ENCODE data around the gene KCNK18. TPM values are rescaled to one million over a fixed set of nuclear protein-coding genes. Genes with fewer than 3 reads are reported as not detected.

KCNK18 gene
- not detected for total RNA-seq

DNA sequence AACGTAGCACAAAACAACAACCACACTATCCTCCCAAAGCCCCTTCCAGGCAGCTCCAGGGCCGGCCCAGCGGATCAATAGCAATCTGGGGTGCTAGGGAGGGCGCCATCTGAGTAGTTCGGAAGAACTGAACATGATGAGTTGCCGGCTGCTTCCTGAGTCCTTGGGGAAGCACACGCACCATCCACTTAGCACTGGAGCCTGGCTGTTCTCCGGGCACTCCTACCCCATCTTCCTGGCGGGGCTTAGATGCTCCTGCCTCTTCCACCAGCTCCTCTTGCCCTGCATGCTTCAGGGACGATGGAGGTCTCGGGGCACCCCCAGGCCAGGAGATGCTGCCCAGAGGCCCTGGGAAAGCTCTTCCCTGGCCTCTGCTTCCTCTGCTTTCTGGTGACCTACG, at the start of gene KCNK18:
KCNK18 (plus strand) TSS at position 301 of the 400 bp plus-strand sequence; CDS start at position 301, 0 bp downstream.
- no peak for ATAC-seq

DNA sequence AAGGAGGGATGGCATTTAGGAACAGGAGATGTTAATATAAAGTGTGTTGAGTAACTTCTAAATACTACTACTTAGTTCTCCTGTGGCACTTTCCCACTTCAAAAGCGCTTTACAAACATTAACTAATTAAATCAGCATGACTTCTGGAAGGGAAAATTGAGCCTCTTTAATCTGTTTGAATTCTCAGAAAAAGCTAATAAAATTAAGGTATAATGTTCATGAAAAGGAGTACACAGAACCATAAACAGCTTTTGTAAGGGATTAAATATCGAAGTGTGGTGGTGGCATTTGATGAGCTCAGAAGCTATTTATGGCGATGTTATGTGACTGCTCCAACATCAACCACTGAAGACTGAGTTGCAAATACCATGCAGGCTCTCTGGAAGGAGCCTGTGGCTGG, 49.0 kb upstream of the KCNK18 start:
- no peak for ATAC-seq

DNA sequence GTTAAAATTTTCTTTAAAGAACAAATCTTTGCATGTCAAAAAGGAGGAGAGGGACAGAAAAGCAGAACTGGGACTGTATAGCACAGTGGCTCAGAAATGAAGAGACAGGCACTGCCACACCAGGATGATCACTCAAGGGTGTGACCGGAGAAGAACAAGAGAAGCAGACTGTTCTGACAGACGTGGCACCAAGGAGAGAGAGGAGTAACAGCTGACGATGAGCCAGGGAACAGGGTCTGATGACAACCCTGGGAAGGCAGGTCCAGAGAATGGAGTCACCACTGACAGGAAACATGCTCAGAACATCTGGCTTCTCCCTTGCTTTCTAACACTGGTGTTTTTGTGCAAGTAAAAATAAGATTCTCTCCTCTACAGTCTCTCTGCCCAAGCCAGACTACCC, 44.6 kb upstream of the KCNK18 start:
- no peak for ATAC-seq

DNA sequence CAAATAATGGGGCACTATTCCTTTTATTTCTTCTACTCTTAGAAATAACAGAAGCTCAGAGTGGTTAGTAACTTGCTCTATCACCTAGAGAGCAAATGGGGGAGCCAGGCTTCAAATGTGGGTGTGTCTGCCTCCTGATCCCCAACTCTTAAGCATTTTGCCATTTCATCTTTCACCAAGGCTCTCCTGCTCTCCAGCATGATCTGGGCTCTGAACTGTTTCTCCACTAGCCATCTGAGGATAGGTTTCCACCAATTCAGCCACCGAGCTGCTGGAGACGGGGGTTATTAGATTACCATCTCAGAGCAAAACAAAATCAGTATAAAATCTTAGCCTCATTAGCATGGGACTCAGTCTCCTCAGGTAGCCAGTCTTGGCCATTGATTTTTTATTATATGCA, 39.0 kb upstream of the KCNK18 start:
- no peak for ATAC-seq

DNA sequence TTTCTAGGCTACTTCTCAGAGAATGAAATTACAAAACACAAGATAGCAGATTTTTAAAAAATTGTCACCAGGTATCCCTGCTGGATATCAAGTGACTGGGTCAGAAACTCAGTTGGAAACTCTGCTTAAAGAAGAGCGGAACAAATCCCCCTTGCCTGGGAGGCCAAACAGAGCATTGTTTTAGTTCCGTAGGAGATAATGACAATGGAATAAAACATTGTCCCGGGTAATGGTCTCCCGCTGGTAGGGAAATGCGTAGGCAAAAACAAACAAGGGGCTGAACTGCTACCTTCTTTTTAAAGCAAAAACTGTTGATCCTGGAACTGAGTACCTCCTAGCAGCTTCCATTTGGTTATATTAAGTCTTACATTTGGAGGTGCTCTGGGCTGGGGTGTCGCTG, 37.9 kb upstream of the KCNK18 start:
- ATAC-seq: no peak

DNA sequence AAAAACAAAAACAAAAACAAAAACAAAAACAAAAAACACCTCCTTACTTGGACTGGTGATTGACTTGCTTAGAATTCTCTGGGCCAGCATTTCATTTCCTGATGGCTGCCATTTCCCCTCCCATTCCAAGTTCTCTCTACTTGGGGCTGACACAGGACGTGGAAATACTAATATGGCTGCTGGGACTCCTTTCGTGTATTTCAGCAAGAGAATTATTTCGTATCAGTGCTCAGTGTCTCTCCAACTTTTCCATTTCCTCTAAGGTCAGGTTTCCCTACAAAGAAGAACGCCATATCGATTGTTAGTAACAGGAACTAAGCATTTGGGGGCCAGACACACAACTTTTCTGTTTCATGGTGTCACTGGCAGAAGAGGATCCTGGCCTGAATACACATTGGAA, 36.7 kb upstream of the KCNK18 start:
- no peak for ATAC-seq

DNA sequence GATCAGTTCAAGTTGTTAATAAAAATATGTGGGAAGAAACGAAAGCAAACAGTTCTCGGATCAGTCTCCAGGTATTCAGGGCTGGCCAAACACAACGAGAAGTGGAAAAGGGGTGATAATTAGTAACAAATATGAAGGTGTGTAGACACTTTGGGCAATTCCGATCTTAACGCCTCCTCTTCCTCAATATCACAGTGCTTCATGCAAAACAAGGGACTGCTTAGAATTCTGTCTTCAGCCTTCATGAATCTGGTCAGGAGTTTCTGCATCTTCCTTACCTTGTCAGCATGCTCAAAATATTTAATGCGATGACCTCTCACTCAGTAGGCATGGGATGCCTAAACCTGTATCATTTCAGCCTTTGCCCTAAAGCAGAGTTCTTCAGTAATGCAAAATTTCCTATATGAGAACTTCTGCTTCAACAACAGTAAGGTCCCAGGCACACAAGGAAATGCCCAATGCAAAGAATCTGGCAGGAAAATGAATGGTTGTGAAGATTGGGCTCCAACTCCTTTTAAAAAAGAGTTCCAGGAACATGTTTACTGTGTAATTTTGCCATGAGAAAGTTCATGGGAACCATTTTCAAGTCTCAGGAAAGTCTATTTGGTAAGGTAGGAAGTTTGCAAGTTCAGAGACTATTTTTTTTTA, 35.8 kb upstream of the KCNK18 start:
- no peak for ATAC-seq

DNA sequence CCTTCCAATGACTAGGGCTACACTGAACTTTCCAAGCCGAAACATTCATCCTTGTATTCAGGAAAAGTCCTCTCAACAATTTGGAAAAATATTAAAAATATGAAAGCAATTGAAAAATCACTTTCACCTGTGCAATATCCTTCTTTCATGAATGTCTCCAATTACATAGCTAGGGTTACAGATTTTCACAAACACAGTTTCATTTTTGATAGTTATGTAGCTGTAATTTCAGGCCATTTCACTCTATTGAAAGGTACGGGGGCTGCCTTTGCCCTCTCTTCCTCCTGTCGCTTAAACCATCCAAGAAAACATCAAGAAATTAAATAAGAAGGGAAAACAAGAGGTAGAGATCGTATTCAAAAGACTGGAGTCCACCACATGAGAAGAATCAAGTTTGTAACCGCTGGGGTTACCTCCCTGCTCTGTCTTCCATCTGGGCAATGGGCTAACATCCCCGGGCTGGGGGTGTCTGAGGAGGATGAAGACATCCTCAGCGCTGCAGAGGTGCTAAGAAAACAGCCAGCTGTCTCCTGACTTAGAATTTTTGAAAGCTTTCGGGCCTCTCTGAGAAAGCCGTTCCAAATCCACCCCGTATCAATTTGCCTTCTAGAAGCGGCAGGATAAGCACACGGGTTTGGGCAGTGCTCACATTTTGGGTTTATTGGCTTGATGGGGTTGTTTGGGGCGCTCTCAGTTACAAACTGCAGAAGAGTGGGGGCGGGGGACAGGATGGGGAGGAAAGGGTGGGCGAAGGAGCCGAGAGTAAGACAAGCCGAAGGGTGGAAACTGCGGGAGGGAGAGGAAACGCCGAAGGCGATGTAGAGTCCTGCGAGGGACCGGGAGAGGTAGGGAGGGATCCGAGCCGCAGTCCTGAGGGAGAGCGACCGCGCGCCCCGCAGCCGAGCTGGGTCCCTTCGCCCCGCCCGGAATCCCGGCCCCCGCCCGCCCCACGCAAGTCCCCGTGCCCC, 34.9 kb upstream of the KCNK18 start:
- no peak for ATAC-seq

DNA sequence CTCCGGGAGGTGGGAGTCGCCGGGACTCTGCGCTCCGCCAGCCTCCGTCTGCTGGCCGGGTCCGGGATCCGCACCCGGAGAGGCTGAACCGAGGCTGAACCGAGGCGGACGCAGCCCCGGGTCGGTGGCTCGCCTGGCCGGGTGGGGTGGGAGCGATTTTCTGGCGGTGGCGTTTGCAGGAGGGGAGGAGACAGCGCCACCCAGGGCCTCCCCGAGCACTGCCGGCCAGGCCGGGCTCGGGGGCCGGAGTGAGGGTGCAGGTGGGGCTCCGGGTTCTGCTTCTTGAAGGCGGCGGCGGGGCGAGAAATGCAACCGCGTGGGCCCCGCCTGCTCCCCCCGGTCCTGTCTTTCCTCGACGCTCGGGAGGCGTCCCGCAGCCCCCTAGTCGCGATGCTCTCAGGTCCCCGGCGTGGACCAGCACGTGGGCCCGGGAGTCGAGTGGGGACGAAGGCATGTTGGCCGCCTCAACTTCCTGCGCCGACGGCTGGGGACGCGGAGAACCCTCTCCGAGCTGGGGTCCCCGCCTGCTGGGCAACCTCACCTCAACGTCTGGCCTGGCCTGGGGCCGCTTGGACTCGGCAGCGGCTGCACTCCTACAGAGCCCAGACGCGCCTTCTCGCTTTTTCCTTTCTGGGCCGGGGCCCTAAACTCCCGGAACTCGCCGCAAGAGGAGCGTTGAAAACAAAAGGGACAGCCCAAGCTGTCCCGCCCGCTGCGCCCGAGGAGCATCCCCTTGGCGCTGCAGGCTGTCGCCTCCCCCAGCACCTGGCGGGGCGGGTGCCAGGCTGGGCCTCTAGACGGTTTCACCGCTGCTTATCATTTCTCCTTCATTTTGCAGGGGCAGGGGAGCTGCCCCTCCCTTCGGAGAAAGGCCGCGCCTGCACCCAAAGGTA, 34.0 kb upstream of the KCNK18 start:
- no peak for ATAC-seq

DNA sequence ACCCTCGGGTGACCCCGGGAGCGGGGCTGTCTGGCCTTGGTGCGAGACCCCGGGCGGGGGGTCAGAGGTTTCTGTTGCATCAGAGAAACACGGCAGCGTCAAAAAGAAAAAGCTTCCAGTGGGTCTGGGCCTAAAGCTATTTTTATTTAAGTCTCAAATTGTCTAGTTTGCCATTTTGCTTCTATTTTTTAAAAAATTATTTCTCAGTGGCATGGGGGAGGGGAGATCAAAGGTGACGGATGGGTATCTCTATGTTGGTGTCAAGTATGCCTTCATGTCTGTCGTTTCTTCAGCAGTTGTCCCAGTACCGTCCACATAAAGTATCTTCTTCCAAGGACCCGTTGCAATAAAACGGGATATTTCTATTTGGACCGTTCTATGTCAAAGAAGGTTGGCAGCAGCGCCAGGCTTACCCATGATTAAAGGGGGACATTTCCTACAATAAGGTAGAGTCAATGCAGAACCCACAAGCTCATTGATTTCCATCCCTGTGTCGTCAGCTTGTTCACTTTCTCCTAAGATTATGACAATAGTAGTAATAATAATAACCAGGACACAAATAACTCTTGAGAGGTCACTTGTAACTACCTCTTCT, 33.2 kb upstream of the KCNK18 start:
- ATAC-seq: no peak

DNA sequence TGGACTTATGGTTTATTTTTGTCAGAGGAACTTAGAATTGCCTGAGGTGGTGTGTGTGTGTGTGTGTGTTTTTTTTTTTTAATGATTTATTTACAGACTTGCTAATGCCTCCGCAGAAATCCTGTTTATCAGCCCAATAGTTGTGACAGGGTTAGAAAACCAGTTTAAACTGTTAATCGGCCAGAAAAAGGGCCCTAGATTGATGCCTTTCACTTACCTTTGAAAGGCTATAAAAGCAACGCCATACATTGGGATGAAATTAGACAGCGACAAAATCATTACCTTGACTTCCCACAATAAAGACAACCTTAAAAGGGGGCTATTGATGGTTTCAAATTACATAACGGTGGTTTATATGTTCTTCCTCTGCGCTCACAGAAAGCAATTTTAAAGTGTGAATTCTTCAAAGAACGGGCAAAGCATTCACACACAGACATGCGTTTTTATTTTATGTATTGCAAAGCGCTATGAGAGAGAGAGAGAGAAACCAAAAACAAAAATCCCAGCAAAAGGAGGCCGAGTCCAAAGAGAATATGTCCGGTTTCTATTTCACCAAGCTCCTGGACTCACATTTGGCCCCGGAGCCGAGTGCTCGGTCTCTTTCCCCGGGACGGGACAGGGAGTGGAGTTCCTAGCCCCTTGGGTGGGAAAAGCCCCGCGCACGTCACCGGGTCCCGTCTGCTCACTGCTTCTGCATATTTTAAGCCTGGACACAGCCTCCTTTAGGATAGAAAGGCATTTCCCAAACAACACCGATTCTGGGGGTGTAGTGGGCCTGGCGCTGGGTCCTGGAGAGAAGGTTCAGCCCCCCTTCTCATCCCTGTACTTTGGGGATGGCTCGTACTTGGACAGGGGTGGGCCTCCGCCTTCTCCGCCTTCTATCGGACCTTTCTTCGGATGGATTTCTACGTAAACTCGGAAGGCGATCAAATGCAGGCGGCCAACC, 32.4 kb upstream of the KCNK18 start:
- ATAC-seq: no peak

DNA sequence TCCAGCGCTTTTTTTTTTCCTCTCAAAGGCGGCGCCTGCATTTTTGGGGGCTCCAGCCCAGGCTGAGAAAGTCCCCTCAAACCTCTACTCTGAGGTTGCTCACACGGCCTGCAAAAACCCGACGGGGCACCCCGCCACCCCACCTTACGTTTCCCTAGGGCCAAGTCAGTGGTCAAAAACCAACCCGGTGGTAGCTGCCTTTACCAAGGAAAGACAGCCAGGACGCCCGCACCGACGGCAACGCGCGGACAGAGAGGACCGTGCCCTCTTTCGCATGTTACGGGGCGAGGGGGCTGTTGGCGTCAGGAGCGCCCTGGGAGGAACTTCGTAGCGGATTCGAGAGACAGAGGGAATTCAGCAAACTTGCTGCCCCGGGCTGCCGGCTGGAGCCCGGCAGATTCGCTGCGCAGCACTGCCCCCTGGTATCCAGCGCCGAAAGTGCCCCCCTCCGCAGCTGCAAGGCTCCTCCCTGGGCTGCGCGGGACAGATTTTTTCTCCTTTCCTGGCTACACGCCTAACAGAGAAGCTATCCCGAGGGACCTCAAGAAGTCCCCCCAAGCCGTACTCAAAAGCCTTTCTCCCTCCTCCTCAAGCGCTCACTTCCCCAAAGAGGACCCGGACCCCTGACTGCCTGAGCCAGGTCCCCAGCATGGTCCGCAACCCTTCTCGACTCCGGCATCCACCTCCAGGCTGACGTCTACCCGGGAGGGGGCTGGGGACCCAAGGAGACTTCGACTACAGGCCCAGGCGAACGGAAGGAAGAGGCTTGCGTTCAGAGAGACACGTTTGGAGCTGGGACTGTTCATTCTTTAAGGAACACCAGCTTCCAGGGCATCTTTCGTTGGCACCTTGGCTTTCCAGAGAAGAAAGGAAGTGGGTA, 31.5 kb upstream of the KCNK18 start:
- ATAC-seq: peak; percentile 62

DNA sequence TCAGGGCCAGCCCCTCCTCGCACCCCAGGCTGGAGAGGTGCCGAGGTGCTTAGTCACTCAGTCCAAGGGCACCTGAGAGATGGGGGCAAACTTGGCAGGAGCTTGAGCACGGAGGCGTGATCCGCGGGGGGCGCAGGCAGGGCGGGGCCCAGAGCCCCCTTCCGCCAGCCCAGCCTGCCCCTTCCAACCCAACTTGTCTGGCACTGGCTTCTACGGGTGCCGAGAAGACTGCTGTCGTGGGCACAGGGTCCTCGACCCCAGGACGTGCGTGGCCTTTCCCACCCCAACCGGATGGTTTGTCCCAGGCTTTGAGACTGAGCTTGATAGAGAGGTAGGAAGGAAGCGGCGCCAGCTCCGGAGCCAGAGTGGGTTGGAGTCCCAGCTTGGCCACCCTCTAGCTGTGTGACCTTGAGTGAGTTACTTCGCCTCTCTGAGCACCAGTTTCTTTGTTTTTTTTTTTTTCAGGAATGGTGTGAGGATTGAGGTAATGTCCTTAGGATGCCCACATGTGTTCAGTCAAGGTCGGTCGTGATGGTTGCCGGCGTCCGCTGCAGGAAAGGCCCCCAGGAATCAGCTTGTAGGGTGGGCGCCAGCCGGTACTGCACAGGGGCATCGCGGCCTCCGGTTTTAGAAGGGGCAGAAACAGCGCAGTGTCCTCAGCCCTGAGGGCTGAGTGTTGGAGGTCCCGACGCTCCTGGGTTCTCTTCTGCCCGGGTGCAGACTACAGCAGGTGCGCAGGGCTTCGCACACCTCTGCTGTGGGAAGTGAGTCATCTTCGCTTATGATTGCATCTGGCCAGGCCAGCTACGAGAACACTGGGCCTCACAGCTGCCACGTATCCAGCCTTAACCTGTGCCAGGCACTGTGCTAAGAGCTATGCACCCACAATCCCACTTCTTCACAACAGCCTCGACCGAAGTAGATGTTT, 30.6 kb upstream of the KCNK18 start:
- peak; percentile 62 for ATAC-seq

DNA sequence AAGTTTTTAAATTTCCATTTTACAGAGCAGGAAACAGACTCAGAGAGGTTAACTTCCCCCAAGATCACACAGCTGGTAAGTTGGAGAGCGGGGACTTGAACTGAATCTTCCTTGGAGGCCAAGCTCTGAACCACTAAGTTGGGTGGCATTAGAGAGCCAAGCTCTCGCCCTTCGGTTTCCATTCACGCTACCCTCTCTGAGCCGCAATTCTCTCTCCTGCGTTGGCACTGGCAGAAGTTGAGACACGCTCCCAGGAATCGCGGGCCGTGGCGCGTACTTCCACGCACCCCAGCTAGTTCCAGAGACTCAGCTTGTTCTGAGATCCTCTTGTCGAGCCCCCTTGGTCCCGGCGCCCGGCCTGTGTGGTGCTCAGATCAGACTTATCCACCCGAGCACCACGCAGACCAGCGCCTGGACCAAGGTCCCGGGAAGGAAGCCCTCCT, 29.9 kb upstream of the KCNK18 start:
- ATAC-seq: no peak

DNA sequence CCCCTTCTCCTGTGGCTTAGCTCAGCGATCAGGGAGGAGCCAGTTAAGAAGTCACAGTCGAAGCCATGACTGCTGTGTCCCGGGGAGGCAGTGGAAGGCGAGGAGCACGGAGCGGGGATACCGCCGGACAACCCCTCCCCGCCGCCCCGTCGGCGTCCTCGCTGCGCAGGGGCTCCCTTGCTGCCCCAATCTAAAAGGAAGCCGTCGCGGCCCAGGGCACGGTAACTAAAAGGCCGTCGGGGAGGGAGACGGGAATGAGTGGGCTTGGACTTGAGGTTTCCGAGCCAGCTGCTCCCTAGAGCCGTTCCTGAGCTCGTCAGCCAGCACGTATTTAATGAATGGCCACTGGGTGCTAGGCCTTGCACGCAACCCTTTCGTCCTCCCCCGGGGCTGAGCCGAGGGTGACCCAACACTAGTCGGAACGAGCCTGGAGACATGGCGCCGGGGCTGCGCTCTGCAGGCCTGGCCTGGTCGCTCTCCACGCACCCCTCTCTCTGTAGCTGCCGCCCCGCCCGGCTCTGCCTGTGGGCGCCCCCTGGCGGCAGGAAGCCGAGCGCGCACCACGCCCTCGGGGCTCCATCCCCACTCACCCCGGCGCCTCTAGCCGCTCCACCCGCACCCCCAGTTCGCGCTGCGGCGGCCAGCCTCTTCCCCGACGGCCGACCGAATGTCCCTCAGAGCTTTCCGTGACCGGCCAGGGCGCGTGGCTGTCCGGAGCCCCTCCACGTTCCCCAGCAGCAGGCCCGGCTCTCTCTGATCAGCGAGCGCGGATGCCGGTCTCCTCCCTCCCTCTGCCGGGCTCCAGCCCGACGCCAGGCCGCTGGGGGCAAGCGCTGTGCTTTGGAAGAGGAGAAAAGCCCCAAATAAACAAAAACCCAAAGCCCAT, 29.3 kb upstream of the KCNK18 start:
- ATAC-seq: peak; percentile 78

DNA sequence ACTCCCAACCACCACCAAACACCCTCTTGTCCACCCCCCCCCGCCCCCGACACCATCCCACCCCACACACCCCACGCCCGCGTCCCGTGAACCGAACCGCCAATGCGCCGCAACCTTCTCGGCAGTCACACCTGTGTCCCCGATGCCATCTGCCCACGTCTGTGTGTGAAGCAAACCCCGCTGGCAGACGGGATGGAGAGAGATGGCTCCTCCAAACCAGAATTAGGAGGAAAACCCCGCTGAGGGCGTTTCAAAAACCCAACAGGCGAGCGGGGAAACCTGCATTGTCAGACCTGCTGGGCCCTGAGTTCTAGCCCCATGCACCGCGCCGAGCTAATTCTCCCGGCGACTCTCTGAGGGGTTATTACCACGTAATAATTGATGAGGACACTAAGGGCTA, 28.6 kb upstream of the KCNK18 start:
- no peak for ATAC-seq

DNA sequence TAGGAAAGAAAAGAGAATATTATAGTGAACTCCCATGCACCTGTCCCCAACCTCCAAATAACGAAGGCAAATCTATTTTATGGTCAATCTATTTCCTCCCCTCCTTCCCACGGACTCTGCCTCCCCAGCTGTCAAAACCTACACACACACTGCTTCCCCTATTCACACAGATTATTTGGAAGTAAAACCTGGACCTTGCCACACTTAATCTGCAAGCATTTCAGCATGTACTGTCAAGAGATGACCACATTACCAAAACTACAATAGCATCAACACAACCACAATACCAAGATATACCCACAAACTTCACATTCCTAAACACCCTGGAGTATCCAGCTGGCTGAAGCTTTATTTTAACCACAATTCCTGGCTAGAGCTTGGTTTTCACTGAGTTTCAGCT, 27.8 kb upstream of the KCNK18 start:
- no peak for ATAC-seq

DNA sequence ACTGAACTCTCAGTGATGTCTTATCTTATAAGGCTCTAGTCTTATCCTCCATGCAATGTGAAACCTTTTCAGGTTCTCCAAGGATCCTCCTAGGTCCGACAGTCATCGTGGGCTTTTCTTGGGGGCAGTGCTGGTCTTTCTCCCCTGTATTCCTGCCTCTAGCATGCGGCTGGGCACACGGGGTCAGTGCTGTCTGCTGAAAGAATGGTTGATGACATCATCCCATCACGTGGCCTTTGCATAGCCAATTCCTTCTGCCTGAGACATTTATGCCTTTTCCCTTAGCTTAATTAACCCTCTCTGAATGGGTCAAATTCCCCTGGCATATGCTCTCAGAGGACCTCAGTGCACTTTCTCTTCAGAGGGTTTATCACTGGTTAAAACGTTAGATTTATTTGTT, 27.0 kb upstream of the KCNK18 start:
- no peak for ATAC-seq

Data from esophagus mucosa (tissue), 1 donor.